ENCODE measurements around the gene LAMTOR4. TPM values are rescaled to one million over a fixed set of nuclear protein-coding genes. Genes with fewer than 3 reads are reported as not detected.

Gene LAMTOR4
- 100 TPM for total RNA-seq
- long read RNA-seq, transcript LAMTOR4-205 (4 exons, 621 nt), result minor isoform, 5 of 72 reads
- long read RNA-seq, transcript LAMTOR4-201 (4 exons, 605 nt), result major isoform, 54 of 72 reads
- long read RNA-seq, partial matches to known transcripts, result 2 of 72 reads
- long read RNA-seq, other reads (novel, unspliced or antisense), result 8 of 72 reads

DNA sequence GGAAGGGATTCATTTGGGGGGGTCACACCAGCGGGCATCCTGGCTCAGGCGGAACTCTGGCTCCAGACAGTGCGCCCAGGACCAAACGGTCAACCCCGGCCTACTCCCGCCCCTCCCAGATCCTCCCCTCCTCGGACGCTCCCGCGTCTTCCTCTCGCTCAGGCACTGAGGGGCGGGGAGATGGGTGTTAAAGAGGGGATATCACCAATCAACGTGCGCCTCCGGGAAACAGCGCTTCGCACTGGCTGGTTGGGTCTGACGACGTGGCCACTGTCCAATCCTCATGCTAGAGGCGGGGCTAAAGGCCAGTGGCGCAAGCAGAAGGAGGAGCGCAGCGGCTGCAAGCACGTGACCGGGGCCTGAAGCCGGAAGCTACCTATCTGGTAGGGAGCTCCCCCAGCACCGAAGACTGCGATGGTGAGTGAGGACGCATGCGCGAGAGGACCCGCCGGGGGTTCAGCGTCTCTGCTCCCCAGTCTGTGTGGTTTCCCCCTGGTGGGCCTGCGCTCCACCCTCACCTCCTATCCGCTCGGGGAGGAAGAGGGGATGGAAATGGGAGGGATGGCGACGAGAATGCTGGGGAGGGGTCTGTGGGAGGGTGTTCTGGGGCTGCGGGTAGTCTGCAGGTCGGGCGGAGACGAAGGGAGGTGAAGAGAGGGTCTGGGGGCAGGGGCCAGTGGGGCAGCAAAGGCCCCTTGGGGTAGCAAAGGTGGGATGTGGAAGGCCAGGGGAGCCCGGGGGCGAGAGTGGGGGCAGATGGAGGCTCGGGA is at the start of gene LAMTOR4:
LAMTOR4 (plus strand) TSS at position 360 of the 770 bp plus-strand sequence; CDS start at position 415, 55 bp downstream.
- DNase-seq, result peak; percentile 98
- peaks cover 24% of the 10 kb centered on the region for H3K4me1 ChIP-seq
- intact Hi-C loops (cut with micrococcal nuclease), result no loop called here
- H3K4me3 ChIP-seq, result peak within 1 kb of the TSS; percentile 88
- TF ChIP-seq, protein P1, sequence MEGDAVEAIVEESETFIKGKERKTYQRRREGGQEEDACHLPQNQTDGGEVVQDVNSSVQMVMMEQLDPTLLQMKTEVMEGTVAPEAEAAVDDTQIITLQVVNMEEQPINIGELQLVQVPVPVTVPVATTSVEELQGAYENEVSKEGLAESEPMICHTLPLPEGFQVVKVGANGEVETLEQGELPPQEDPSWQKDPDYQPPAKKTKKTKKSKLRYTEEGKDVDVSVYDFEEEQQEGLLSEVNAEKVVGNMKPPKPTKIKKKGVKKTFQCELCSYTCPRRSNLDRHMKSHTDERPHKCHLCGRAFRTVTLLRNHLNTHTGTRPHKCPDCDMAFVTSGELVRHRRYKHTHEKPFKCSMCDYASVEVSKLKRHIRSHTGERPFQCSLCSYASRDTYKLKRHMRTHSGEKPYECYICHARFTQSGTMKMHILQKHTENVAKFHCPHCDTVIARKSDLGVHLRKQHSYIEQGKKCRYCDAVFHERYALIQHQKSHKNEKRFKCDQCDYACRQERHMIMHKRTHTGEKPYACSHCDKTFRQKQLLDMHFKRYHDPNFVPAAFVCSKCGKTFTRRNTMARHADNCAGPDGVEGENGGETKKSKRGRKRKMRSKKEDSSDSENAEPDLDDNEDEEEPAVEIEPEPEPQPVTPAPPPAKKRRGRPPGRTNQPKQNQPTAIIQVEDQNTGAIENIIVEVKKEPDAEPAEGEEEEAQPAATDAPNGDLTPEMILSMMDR (IDR thresholded peaks at IDR 0.05; ENCODE audit: borderline replicate concordance), result peak; percentile 16
- no peaks in the 10 kb centered on the region for H3K9me3 ChIP-seq (replicated peaks)
- H3K27me3 ChIP-seq (ENCODE audit: low read depth), result no peaks in the 10 kb centered on the region
- H3K27ac ChIP-seq (replicated peaks), result peak within 1 kb of the TSS; percentile 90
- peaks cover 7% of the 10 kb centered on the region for H3K36me3 ChIP-seq

DNA sequence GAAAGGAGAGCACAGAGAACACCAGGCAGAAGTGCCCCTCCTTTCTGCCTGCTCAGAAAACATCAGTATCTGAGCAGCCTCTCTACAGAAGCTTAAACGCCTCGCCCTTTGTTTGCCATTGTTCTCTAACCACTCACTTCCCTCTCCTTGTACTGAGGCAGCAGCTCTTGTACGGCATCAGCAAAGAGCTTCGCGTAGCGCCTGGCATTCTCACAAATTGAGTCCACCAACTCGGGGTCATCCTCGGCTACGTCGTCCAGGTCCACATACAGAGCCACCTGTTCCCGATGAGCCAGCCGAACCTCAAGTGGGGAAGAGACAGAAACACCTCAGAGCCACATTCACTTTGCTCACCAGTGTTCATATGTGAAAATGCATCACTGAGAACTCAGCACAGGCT is 49.3 kb upstream of the LAMTOR4 start:
- DNase-seq, result no peak
- TF ChIP-seq, protein P1 (IDR thresholded peaks at IDR 0.05; ENCODE audit: borderline replicate concordance), result no peak
- Histone ChIP-seq H3K9me3 (replicated peaks) (no peaks in the 10 kb centered on the region), H3K27me3 (ENCODE audit: low read depth) (no peaks in the 10 kb centered on the region), H3K4me3 (peak overlapping the region; percentile 89), H3K36me3 (peaks cover 66% of the 10 kb centered on the region), H3K27ac (replicated peaks) (no peak overlapping the region), H3K4me1 (peaks cover 37% of the 10 kb centered on the region)
- intact Hi-C loops (cut with micrococcal nuclease), result no loop called here

DNA sequence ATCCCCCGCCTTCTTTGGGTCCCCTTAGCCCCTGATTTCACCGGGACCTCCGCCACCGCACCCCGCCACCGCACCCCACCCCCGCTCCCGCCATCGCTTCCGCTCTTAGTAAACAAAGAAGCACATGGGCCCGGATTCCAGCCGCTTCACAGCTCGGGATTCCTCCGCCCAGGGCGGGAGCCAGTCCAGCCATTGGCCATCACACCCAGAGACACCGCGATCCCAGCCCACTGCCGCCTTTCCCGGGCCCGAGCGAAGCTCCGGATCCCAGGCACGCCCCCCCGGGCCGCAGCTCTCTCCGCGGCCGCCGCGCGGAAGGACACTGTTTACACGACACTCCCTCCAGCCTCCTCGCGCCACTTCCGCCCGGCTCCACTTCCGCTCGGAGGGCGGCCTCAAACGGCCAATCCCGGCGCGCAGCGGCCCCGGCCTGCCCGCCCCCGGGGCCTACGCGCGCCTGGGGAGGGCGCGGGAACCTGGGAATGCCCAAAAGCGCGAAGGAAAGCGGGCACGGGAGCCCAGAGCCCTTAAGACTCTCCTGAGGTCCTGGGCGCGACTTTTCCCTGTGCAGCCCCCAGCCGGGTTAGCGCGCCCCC is 48.2 kb upstream of the LAMTOR4 start:
- Histone ChIP-seq H3K27ac (replicated peaks) (peak overlapping the region; percentile 97), H3K36me3 (peaks cover 65% of the 10 kb centered on the region), H3K27me3 (ENCODE audit: low read depth) (no peaks in the 10 kb centered on the region), H3K9me3 (replicated peaks) (no peaks in the 10 kb centered on the region), H3K4me1 (peaks cover 37% of the 10 kb centered on the region), H3K4me3 (peak overlapping the region; percentile 89)
- intact Hi-C loops (cut with micrococcal nuclease), result no loop called here
- TF ChIP-seq, protein P1 (IDR thresholded peaks at IDR 0.05; ENCODE audit: borderline replicate concordance), result no peak
- peak; percentile 92 for DNase-seq

DNA sequence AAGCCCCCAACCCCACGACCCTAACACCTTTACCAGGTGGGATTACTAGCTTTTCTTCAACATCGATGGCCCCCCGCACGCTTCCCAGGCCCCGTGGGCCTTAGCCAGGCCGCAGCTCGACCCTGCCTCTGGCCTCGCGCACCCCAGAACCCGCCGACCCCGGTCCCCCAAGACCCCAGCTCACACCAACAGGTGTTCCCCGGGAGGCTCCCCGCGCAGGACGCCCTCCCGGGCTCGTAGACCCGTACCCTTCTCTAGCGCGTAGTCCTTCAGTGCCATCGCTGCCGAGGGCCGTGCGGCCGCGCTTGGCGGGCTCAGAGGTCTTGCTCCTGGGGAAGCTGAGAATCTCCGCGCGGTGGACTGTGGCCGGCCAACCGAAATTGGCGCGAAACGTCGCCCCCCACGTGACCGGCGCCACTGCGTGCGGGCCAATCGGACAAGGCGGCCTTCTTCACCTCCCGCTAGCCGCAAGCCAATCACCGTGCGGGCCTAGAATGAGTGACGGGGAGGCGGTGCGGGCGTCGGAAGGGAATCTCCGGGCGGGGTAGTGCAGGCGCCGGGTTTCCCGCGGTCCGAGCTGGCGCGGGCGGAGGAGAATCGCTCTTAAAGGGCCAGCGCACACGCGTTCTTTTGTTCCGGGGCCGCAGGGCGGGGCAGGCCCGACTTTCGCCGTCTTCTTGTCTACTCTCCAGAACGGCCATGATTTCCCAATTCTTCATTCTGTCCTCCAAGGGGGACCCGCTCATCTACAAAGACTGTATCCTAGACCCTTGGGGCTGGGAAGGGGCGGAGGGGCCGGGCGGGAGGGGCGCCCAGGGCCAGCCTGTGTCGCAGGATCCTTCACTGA is 47.5 kb upstream of the LAMTOR4 start, which contains the start of the genes AP4M1 and MCM7:
AP4M1 (plus strand) TSS at position 628 of the 847 bp plus-strand sequence; CDS start at position 700, 72 bp downstream.
MCM7 (minus strand) TSS at position 382 of the 847 bp plus-strand sequence; CDS start at position 279, 103 bp downstream.
- intact Hi-C loops (cut with micrococcal nuclease), result no loop called here
- TF ChIP-seq, protein P1 (IDR thresholded peaks at IDR 0.05; ENCODE audit: borderline replicate concordance), result no peak
- DNase-seq, result peak; percentile 99
- Histone ChIP-seq H3K4me3 (peak within 1 kb of the TSS; percentile 89), H3K9me3 (replicated peaks) (no peaks in the 10 kb centered on the region), H3K27ac (replicated peaks) (peak within 1 kb of the TSS; percentile 97), H3K4me1 (peaks cover 37% of the 10 kb centered on the region), H3K36me3 (peaks cover 65% of the 10 kb centered on the region), H3K27me3 (ENCODE audit: low read depth) (no peaks in the 10 kb centered on the region)
